ENCODE data around the gene GAS6.

- TF ChIP-seq POLR2A (IDR thresholded peaks at IDR 0.05), result no peak
- no peak for TF ChIP-seq CTCF (IDR thresholded peaks at IDR 0.05)
Measured at GRCh38 chr13:113906571-113906970, 42.7 kb upstream of the GAS6 start.
